Activated T-cell treated with anti-CD3 and anti-CD28 coated beads for 4 hours (primary cell): Measurements from ENCODE around the gene ANLN.
"Not testable (repeated sequence)": the region's sequence is repeated elsewhere in the genome, so short reads cannot be mapped to it uniquely, and the experiment has no call there.

Source experiments
- DNase-seq: peaks from one replicate; pipeline ENCODE4 v3.0.0-alpha.2; 2020

Gene ANLN

GRCh38 chr7:36420307-36420706 lies 30.6 kb downstream of the ANLN start:
- DNase-seq = no peak

- DNase-seq = no peak
Measured at GRCh38 chr7:36422072-36422471, 32.4 kb downstream of the ANLN start.

- DNase-seq = no peak
Measured at GRCh38 chr7:36423633-36424032, 34.0 kb downstream of the ANLN start.

- DNase-seq = no peak
Measured at GRCh38 chr7:36430186-36430585, 40.5 kb downstream of the ANLN start.

- no peak for DNase-seq
Measured at GRCh38 chr7:36430881-36431280, 41.2 kb downstream of the ANLN start.

- DNase-seq = no peak
Measured at GRCh38 chr7:36438211-36438610, 48.5 kb downstream of the ANLN start.

GRCh38 chr7:36439624-36440023 lies 50.0 kb downstream of the ANLN start:
- DNase-seq = no peak

- no peak for DNase-seq
Measured at GRCh38 chr7:36440880-36441279, 51.2 kb downstream of the ANLN start.

- DNase-seq = no peak
Measured at GRCh38 chr7:36441344-36442022, 51.8 kb downstream of the ANLN start.

- no peak for DNase-seq
Measured at GRCh38 chr7:36448781-36449379, 59.2 kb downstream of the ANLN start.

GRCh38 chr7:36449685-36450084 lies 60.0 kb downstream of the ANLN start:
- no peak for DNase-seq

GRCh38 chr7:36453769-36454168 lies 64.1 kb downstream of the ANLN start:
- no peak for DNase-seq

- no peak for DNase-seq
Measured at GRCh38 chr7:36455646-36456045, 66.0 kb downstream of the ANLN start.

- DNase-seq = no peak
Measured at GRCh38 chr7:36456138-36456537, 66.5 kb downstream of the ANLN start.

GRCh38 chr7:36456548-36456947 lies 66.9 kb downstream of the ANLN start:
- DNase-seq = no peak

- no peak for DNase-seq
Measured at GRCh38 chr7:36459236-36459960, 69.7 kb downstream of the ANLN start.

GRCh38 chr7:36460811-36461429 lies 71.3 kb downstream of the ANLN start:
- no peak for DNase-seq

- no peak for DNase-seq
Measured at GRCh38 chr7:36462551-36463137, 73.0 kb downstream of the ANLN start.

GRCh38 chr7:36464271-36464670 lies 74.6 kb downstream of the ANLN start:
- no peak for DNase-seq

GRCh38 chr7:36466001-36466400 lies 76.3 kb downstream of the ANLN start:
- DNase-seq = not testable (repeated sequence)

GRCh38 chr7:36468370-36469101 lies 78.9 kb downstream of the ANLN start:
- no peak for DNase-seq

- no peak for DNase-seq
Measured at GRCh38 chr7:36469236-36469635, 79.6 kb downstream of the ANLN start.
